Transverse colon (tissue), 4 donors: Measurements from ENCODE around the gene CHRM3. TPM values are rescaled to one million over a fixed set of nuclear protein-coding genes. Genes with fewer than 3 reads are reported as not detected.
A peak's percentile ranks its signal among the peaks of the same experiment; 100 is the strongest.

Source experiments
- DNase-seq: peaks from one replicate; pipeline ENCODE4 v3.0.0-alpha.2; 2019
- H3K27ac ChIP-seq, 4 donors: fragments of 200-600 bp; sonication (generic); 2 replicates each; pipeline ENCODE4 v1.5.1; 2016 to 2018; ENCODE audit warnings: inconsistent platforms in 4 of 4
- H3K27me3 ChIP-seq: fragments of 200-600 bp; sonication (generic); 2 replicates; pipeline ENCODE4 v1.5.1; 2017; ENCODE audit warnings: inconsistent platforms
- H3K36me3 ChIP-seq, 4 donors: fragments of 200-600 bp; sonication (generic); 2 replicates each; pipeline ENCODE4 v1.5.1; 2017 to 2019; ENCODE audit warnings: inconsistent platforms in 4 of 4
- H3K4me1 ChIP-seq, 4 donors: fragments of 200-600 bp; sonication (generic); 2 replicates each; pipeline ENCODE4 v1.5.1; 2017 to 2020; ENCODE audit warnings: inconsistent platforms in 4 of 4
- H3K4me3 ChIP-seq, 4 donors: fragments of 200-600 bp; sonication (generic); 1 replicate in 1 of 4; 2 replicates in 3 of 4; pipeline versions ENCODE4 v1.5.1 to v1.6.1; 2017 to 2019; ENCODE audit warnings: inconsistent platforms in 4 of 4
- H3K9me3 ChIP-seq, 2 donors: fragments of 200-600 bp; sonication (generic); 2 replicates each; pipeline ENCODE4 v1.5.1; 2017 to 2019; ENCODE audit warnings: inconsistent platforms in 2 of 2
- CTCF ChIP-seq, 5 experiments: fragments of 200-600 bp in 3 of 5; fragments of 450-650 bp in 2 of 5; sonication (generic) in 3 of 5; IDR thresholded peaks; 1 replicate in 2 of 5; 2 replicates in 3 of 5; pipeline ENCODE4 v1.5.1; 2016 to 2017; ENCODE audit warnings: antibody characterized with exemption in 5 of 5, inconsistent platforms in 3 of 5, mild to moderate bottlenecking in 2 of 5, moderate library complexity in 1 of 5
- EP300 ChIP-seq: sonication (generic); formaldehyde crosslinking; IDR thresholded peaks from one replicate; pipeline ENCODE4 v1.6.1; 2017; ENCODE audit warnings: antibody characterized with exemption, low read depth
- POLR2A ChIP-seq: fragments of 450-650 bp; IDR thresholded peaks from one replicate; pipeline ENCODE4 v1.6.1; 2016; ENCODE audit warnings: antibody characterized with exemption, mild to moderate bottlenecking, moderate library complexity
- POLR2AphosphoS5 ChIP-seq, 3 donors: sonication (generic); formaldehyde crosslinking; IDR thresholded peaks; one replicate each; pipeline ENCODE4 v1.6.1; 2016; ENCODE audit warnings: antibody characterized with exemption in 3 of 3
- WGBS, 2 donors: methylation state at CpG; one replicate each; pipeline ENCODE4 v1.1.5; 2018; ENCODE audit warnings: low coverage in 1 of 2; 5-methylcytosine and 5-hydroxymethylcytosine counted together
- in situ Hi-C, 4 donors: fragments of 200-750 bp; cut with MboI; loops; one replicate each; pipeline versions ENCODE4 v1.15.0 to v1.15.1; 2017; ENCODE audit warnings: low sequenced_read_pairs in 3 of 4, low pct_ligation_motif_present in 1 of 4, low pct_unique_long_range_greater_than_20kb in 1 of 4
- intact Hi-C: fragments of 100-400 bp; cut with DNase I; formaldehyde crosslinking; loops from one replicate; pipeline ENCODE4 v1.15.1; 2023; ENCODE audit warnings: low total_unique reads
- total RNA-seq, 4 donors: library from RNA; depleted of rRNA; stranded (reverse); fragments of >200 nt; gene quantifications; one replicate each; pipeline ENCODE4 v1.1.0, GENCODE V29; 2016

The CHRM3 gene
- total RNA-seq, 4 donors from 2014 or later: 14.6 to 29.5 (median 18.9) TPM

- 33 to 47% methylated on average over 3 of the region's 3 CpGs for WGBS, 2 donors
- Histone ChIP-seq H3K4me1 (no peaks in the 10 kb centered on the region), H3K27me3 (no peaks in the 10 kb centered on the region), H3K36me3 (no peaks in the 10 kb centered on the region), H3K27ac (no peak overlapping the region), H3K4me3 (no peak overlapping the region), H3K9me3 (no peaks in the 10 kb centered on the region)
- in situ Hi-C loops: no loop called here
- intact Hi-C loops: no loop called here
- TF ChIP-seq CTCF (IDR thresholded peaks at IDR 0.05) (no peak), POLR2A (no peak), POLR2AphosphoS5 (IDR thresholded peaks at IDR 0.05) (no peak), EP300 (no peak)
- DNase-seq: no peak
These were observed 42.8 kb downstream of the CHRM3 start for GRCh38 chr1:239429163-239429562.

GRCh38 chr1:239432255-239432654, 45.9 kb downstream of the CHRM3 start:
- H3K27ac ChIP-seq: no peak overlapping the region
- DNase-seq: no peak
- intact Hi-C loops (no loop called here), in situ Hi-C loops (no loop called here)
- no peaks in the 10 kb centered on the region for H3K27me3 ChIP-seq
- WGBS, 2 donors: 87 to 90% methylated on average over 1 of the region's 1 CpG
- no peaks in the 10 kb centered on the region for H3K9me3 ChIP-seq
- H3K36me3 ChIP-seq: no peaks in the 10 kb centered on the region
- H3K4me1 ChIP-seq: no peaks in the 10 kb centered on the region
- TF ChIP-seq EP300: no peak
- no peak for TF ChIP-seq POLR2A
- no peak for TF ChIP-seq POLR2AphosphoS5 (IDR thresholded peaks at IDR 0.05)
- TF ChIP-seq CTCF (IDR thresholded peaks at IDR 0.05): no peak
- no peak overlapping the region for H3K4me3 ChIP-seq

- no peak for DNase-seq
- intact Hi-C loops (no loop called here), in situ Hi-C loops (no loop called here)
- Histone ChIP-seq H3K4me1 (no peaks in the 10 kb centered on the region), H3K36me3 (no peaks in the 10 kb centered on the region), H3K4me3 (no peak overlapping the region), H3K9me3 (no peaks in the 10 kb centered on the region), H3K27me3 (no peaks in the 10 kb centered on the region), H3K27ac (peak overlapping the region in 1 of 4 donors; percentile 9)
- WGBS, 2 donors: 80 to 83% methylated on average over 4 to 5 of the region's 5 CpGs
- TF ChIP-seq POLR2AphosphoS5 (IDR thresholded peaks at IDR 0.05): no peak
- TF ChIP-seq CTCF (IDR thresholded peaks at IDR 0.05): no peak
These were observed 47.8 kb downstream of the CHRM3 start for GRCh38 chr1:239434181-239434580.
